Measurements from ENCODE around the gene ASB1. TPM values are rescaled to one million over a fixed set of nuclear protein-coding genes. Genes with fewer than 3 reads are reported as not detected.

Gene ASB1
- total RNA-seq, 2 donors from 2014 or later, result 6.6 to 9.9 TPM

GRCh38 chr2:238466243-238466756 is 39.6 kb downstream of the ASB1 start:
- Histone ChIP-seq H3K27me3 (no peaks in the 10 kb centered on the region), H3K9me3 (no peaks in the 10 kb centered on the region), H3K4me1 (no peaks in the 10 kb centered on the region), H3K4me3 (no peak overlapping the region), H3K27ac (no peak overlapping the region), H3K36me3 (replicated peaks in 1 of 2; ENCODE audit: insufficient read depth in 1 of 2, low read depth in 2 of 2) (no peaks in the 10 kb centered on the region)
- no peak for DNase-seq
- 80 to 92% methylated on average over 8 to 10 of the region's 10 CpGs for WGBS, 2 donors
- no peak for TF ChIP-seq POLR2A (IDR thresholded peaks at IDR 0.05)
- TF ChIP-seq, protein P1, sequence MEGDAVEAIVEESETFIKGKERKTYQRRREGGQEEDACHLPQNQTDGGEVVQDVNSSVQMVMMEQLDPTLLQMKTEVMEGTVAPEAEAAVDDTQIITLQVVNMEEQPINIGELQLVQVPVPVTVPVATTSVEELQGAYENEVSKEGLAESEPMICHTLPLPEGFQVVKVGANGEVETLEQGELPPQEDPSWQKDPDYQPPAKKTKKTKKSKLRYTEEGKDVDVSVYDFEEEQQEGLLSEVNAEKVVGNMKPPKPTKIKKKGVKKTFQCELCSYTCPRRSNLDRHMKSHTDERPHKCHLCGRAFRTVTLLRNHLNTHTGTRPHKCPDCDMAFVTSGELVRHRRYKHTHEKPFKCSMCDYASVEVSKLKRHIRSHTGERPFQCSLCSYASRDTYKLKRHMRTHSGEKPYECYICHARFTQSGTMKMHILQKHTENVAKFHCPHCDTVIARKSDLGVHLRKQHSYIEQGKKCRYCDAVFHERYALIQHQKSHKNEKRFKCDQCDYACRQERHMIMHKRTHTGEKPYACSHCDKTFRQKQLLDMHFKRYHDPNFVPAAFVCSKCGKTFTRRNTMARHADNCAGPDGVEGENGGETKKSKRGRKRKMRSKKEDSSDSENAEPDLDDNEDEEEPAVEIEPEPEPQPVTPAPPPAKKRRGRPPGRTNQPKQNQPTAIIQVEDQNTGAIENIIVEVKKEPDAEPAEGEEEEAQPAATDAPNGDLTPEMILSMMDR (IDR thresholded peaks at IDR 0.05), result no peak
- ATAC-seq, result no peak
- intact Hi-C loops (cut with DNase I), result loop anchor here (10.0 kb wide), 1 partner anchor 101 kb away; no protein-coding TSS in a partner anchor

GRCh38 chr2:238467062-238467461 is 40.3 kb downstream of the ASB1 start:
- intact Hi-C loops (cut with DNase I), result loop anchor here (10.0 kb wide), 1 partner anchor 102 kb away; no protein-coding TSS in a partner anchor
- Histone ChIP-seq H3K9me3 (no peaks in the 10 kb centered on the region), H3K4me3 (no peak overlapping the region), H3K36me3 (replicated peaks in 1 of 2; ENCODE audit: insufficient read depth in 1 of 2, low read depth in 2 of 2) (no peaks in the 10 kb centered on the region), H3K27ac (no peak overlapping the region), H3K27me3 (no peaks in the 10 kb centered on the region), H3K4me1 (no peaks in the 10 kb centered on the region)
- DNase-seq, result no peak
- ATAC-seq, result no peak
- WGBS, 2 donors, result 85 to 87% methylated on average over 3 to 4 of the region's 4 CpGs
- TF ChIP-seq, protein P1 (IDR thresholded peaks at IDR 0.05), result no peak
- TF ChIP-seq POLR2A (IDR thresholded peaks at IDR 0.05), result no peak

DNA sequence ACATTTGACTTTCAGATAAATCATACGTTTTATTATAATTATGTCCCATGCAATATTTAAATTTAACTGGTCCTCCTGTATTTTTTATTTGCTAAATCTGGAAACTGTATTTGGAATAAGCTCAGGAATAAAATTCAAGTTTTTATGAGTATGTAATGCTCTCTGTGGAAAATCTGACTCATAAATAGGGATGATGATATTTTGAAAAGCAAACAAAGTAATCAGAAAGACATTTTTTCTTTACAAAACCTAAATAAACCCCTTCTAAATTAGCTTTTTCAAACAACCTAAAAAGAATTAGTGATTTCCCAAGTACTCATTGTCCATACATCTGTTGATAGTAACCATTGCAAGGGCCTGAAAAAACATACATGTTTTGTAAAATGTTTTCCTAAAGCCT is 41.1 kb downstream of the ASB1 start:
- no peak for DNase-seq
- no peaks in the 10 kb centered on the region for H3K27me3 ChIP-seq
- H3K4me1 ChIP-seq, result no peaks in the 10 kb centered on the region
- no peaks in the 10 kb centered on the region for H3K9me3 ChIP-seq
- H3K36me3 ChIP-seq (replicated peaks in 1 of 2; ENCODE audit: insufficient read depth in 1 of 2, low read depth in 2 of 2), result no peaks in the 10 kb centered on the region
- intact Hi-C loops (cut with DNase I), result loop anchor here (10.0 kb wide), 1 partner anchor 103 kb away; no protein-coding TSS in a partner anchor
- WGBS, 2 donors, result 48 to 50% methylated on average over 1 of the region's 1 CpG
- no peak overlapping the region for H3K4me3 ChIP-seq
- no peak for ATAC-seq
- TF ChIP-seq POLR2A (IDR thresholded peaks at IDR 0.05), result no peak
- TF ChIP-seq, protein P1 (IDR thresholded peaks at IDR 0.05), result no peak
- H3K27ac ChIP-seq, result no peak overlapping the region

DNA sequence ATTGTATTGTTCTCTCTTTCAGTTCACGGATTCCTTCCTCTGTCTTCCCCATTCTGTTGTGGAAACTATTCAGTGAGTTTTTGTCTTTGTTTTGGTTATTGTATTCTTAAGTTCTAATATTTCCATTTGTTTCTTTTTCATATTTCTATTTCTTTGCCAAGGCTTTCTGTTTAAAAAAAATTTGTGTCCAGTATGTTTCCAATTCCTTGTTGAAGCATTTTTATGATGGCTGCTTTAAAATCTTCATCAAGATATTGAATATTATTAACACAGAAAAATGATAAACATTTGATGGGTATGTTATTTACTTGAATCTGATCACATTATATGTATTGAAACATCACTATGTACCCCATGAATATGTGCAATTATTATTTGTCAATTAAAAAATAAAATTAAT is 42.4 kb downstream of the ASB1 start:
- Histone ChIP-seq H3K4me1 (no peaks in the 10 kb centered on the region), H3K27ac (no peak overlapping the region), H3K9me3 (no peaks in the 10 kb centered on the region), H3K4me3 (no peak overlapping the region), H3K27me3 (no peaks in the 10 kb centered on the region), H3K36me3 (replicated peaks in 1 of 2; ENCODE audit: insufficient read depth in 1 of 2, low read depth in 2 of 2) (no peaks in the 10 kb centered on the region)
- DNase-seq (no peak), ATAC-seq (no peak)
- WGBS, 2 donors, result 71 to 100% methylated on average over 1 of the region's 1 CpG
- TF ChIP-seq POLR2A (IDR thresholded peaks at IDR 0.05), result no peak
- TF ChIP-seq, protein P1 (IDR thresholded peaks at IDR 0.05), result no peak
- intact Hi-C loops (cut with DNase I), result loop anchor here (10.0 kb wide), 1 partner anchor 104 kb away; no protein-coding TSS in a partner anchor

GRCh38 chr2:238473014-238473413 is 46.3 kb downstream of the ASB1 start:
- intact Hi-C loops (cut with DNase I), result no loop called here
- ATAC-seq (no peak), DNase-seq (no peak)
- no peak overlapping the region for H3K4me3 ChIP-seq
- H3K36me3 ChIP-seq (replicated peaks in 1 of 2; ENCODE audit: insufficient read depth in 1 of 2, low read depth in 2 of 2), result no peaks in the 10 kb centered on the region
- TF ChIP-seq POLR2A (IDR thresholded peaks at IDR 0.05), result no peak
- TF ChIP-seq, protein P1 (IDR thresholded peaks at IDR 0.05), result no peak
- peaks cover 4% of the 10 kb centered on the region for H3K4me1 ChIP-seq
- 88 to 95% methylated on average over 4 of the region's 4 CpGs for WGBS, 2 donors
- H3K27ac ChIP-seq, result no peak overlapping the region
- H3K9me3 ChIP-seq, result no peaks in the 10 kb centered on the region
- H3K27me3 ChIP-seq, result no peaks in the 10 kb centered on the region

Data from body of pancreas (tissue), 4 donors.